Left lung (tissue), 10 donors: Measurements from ENCODE around the gene SBNO2. TPM values are rescaled to one million over a fixed set of nuclear protein-coding genes. Genes with fewer than 3 reads are reported as not detected.
A peak's percentile ranks its signal among the peaks of the same experiment; 100 is the strongest.

ENCODE experiments used
- ATAC-seq: fragments of 200-7000 bp; cut with Tn5 transposase; one replicate; pipeline ENCODE4 v1.9.1; 2020; ENCODE audit warnings: moderate library complexity
- DNase-seq, 4 donors: peaks; one replicate each; pipeline ENCODE4 v3.0.0-alpha.2; 2013 to 2020
- H3K27ac ChIP-seq, 2 donors: fragments of 200-600 bp; sonication (generic) in 1 of 2; one replicate each; pipeline versions ENCODE4 v1.5.0 to v1.8.0; 2020 to 2021
- H3K27me3 ChIP-seq, 2 donors: fragments of 200-600 bp; sonication (generic) in 1 of 2; one replicate each; pipeline versions ENCODE4 v1.5.0 to v1.8.0; 2020 to 2021
- H3K36me3 ChIP-seq, 2 donors: fragments of 200-600 bp; sonication (generic) in 1 of 2; one replicate each; pipeline versions ENCODE4 v1.5.0 to v1.8.0; 2020 to 2021
- H3K4me1 ChIP-seq, 2 donors: fragments of 200-600 bp; one replicate each; pipeline ENCODE4 v1.8.0; 2021
- H3K4me3 ChIP-seq, 2 donors: fragments of 200-600 bp; sonication (generic) in 1 of 2; one replicate each; pipeline versions ENCODE4 v1.5.0 to v1.8.0; 2020 to 2021; ENCODE audit warnings: mild to moderate bottlenecking in 1 of 2
- H3K9me3 ChIP-seq, 2 donors: fragments of 200-600 bp; sonication (generic) in 1 of 2; one replicate each; pipeline versions ENCODE4 v1.5.0 to v1.8.0; 2020 to 2021
- CTCF ChIP-seq, 2 donors: fragments of 200-600 bp; sonication (generic) in 1 of 2; IDR thresholded peaks; one replicate each; pipeline versions ENCODE4 v1.5.0 to v1.8.0; 2021; ENCODE audit warnings: antibody characterized with exemption in 2 of 2
- intact Hi-C, 2 donors: fragments of 100-400 bp; cut with DNase I; formaldehyde crosslinking; loops; one replicate each; pipeline versions ENCODE4 v1.11.2 to v1.14.2; 2022
- polyA plus RNA-seq, 6 donors: library from polyadenylated mRNA; unstranded; fragments of 120-200 nt; gene quantifications; one replicate each; pipeline ENCODE4 v1.2.1, GENCODE V29; 2013; ENCODE audit not compliant: insufficient read length in 6 of 6
- total RNA-seq, 2 donors: library from RNA; stranded (reverse); fragmentation: NEBNext Ultra II Directional; extraction: Animal tissue kit (Norgen Biotek cat#: 25700); gene quantifications; one replicate each; pipeline ENCODE4 v1.2.1, GENCODE V29; 2021
- donor health status: DM: no; HTN: yes; CAD: no.
- donor health status: DM: no; HTN: no; CAD: no.

SBNO2 gene
- total and polyA plus RNA-seq, 8 donors = 17.9 to 119 (median 23.7) TPM

- H3K4me3 ChIP-seq = no peak overlapping the region
- H3K9me3 ChIP-seq = no peaks in the 10 kb centered on the region
- no peak for ATAC-seq
- peaks cover 17 to 56% of the 10 kb centered on the region in 2 donors for H3K4me1 ChIP-seq
- intact Hi-C loops = no loop called here
- H3K27ac ChIP-seq = peak overlapping the region; percentile 56 to 99
- H3K36me3 ChIP-seq = peaks cover 0 to 41% of the 10 kb centered on the region in 2 donors
- no peak for DNase-seq
- no peaks in the 10 kb centered on the region for H3K27me3 ChIP-seq
- no peak for TF ChIP-seq CTCF (IDR thresholded peaks at IDR 0.05)
Measured at GRCh38 chr19:1135454-1135853, 38.6 kb downstream of the SBNO2 start.

- intact Hi-C loops = no loop called here
- Histone ChIP-seq H3K9me3 (no peaks in the 10 kb centered on the region), H3K4me3 (no peak overlapping the region), H3K27me3 (no peaks in the 10 kb centered on the region), H3K36me3 (peaks cover 0 to 41% of the 10 kb centered on the region in 2 donors), H3K27ac (peak overlapping the region; percentile 33 to 99), H3K4me1 (peaks cover 22 to 62% of the 10 kb centered on the region in 2 donors)
- no peak for ATAC-seq
- no peak for DNase-seq
- TF ChIP-seq CTCF (IDR thresholded peaks at IDR 0.05) = no peak
Measured at GRCh38 chr19:1134431-1134830, 39.6 kb downstream of the SBNO2 start.

DNA sequence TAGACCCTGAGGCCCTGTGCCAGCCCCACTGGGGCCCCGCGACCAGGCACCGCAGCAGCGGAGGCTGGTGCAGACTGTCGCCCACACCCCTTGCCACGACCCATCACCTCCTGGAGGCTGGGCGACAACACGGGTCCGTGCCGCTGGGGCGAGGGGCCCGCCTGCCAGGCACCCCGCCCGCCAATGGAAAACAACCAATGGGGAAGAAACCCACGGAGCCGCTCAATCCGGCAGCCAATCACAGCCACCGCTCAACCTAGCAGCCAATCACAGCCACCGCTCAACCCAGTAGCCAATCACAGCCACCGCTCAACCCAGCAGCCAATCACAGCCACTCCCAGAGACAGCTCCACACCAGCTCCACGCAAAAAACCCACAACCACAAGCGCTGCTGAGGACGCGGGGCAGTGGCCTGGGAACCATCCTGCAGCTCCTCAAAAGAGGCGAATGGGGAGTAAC, 40.6 kb downstream of the SBNO2 start:
- Histone ChIP-seq H3K27ac (peak overlapping the region; percentile 95 to 99), H3K4me3 (peak overlapping the region in 1 of 2 donors; percentile 80), H3K4me1 (peaks cover 22 to 72% of the 10 kb centered on the region in 2 donors), H3K27me3 (no peaks in the 10 kb centered on the region), H3K9me3 (no peaks in the 10 kb centered on the region), H3K36me3 (peaks cover 0 to 41% of the 10 kb centered on the region in 2 donors)
- TF ChIP-seq CTCF (IDR thresholded peaks at IDR 0.05) = no peak
- ATAC-seq = no peak
- no peak for DNase-seq
- intact Hi-C loops = no loop called here

- H3K27ac ChIP-seq = peak overlapping the region; percentile 95 to 99
- peaks cover 22 to 79% of the 10 kb centered on the region in 2 donors for H3K4me1 ChIP-seq
- DNase-seq = no peak
- H3K4me3 ChIP-seq = peak overlapping the region; percentile 62 to 80
- no peak for TF ChIP-seq CTCF (IDR thresholded peaks at IDR 0.05)
- H3K27me3 ChIP-seq = no peaks in the 10 kb centered on the region
- intact Hi-C loops = no loop called here
- peak; percentile 3 for ATAC-seq
- no peaks in the 10 kb centered on the region for H3K9me3 ChIP-seq
- H3K36me3 ChIP-seq = peaks cover 0 to 43% of the 10 kb centered on the region in 2 donors
Measured at GRCh38 chr19:1132552-1133383, 41.3 kb downstream of the SBNO2 start.
